Raji (cell line): ENCODE measurements around the gene NCBP2L.

Experiments used
- POLR2A ChIP-seq: IDR thresholded peaks from 2 replicates; pipeline ENCODE4 v1.6.1; 2011; ENCODE audit warnings: low read depth, low read length, control low read depth; ENCODE audit not compliant: insufficient read depth

The NCBP2L gene

DNA sequence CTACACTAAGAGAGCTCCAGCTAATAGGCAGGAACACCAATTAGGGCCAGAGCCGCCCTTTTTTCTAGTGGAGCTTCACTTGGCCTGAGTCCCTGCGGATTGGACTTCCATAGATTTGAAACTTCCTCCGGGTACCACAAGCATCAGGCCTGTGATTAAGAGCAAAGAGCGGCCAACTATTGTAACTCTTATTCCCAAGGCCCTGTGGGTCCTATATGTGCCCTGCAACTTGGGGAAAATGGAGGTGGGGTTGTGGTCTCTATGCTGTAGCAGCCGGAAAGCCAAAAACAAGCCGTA is at the start of gene NCBP2L:
TSS of gene NCBP2L (plus strand) at position 198 of the 297 bp plus-strand sequence. CDS start 16,488 bp downstream, outside the sequence.
- TF ChIP-seq POLR2A = no peak

- no peak for TF ChIP-seq POLR2A
These were observed 49.0 kb upstream of the NCBP2L start for GRCh38 chrX:107728371-107729099.

- TF ChIP-seq POLR2A = no peak
These were observed 47.8 kb upstream of the NCBP2L start for GRCh38 chrX:107729558-107730297.

DNA sequence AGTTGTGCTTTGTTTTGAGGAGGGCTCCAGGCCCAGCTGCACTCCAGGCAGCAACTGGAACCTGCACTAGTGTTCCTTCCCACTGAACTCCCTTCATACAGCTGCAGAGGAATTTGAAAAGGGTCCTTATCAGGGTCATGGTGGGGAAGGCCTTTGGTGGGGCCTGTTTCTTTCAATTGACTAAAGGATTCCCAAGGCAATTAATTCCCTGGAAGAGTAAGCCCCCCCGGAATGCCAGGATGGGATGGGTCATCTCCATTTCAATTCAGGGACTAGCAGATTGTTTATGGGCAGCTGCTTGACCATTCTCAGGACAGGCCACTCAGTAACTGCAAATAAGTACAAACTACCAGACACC is 47.3 kb upstream of the NCBP2L start:
- TF ChIP-seq POLR2A = no peak

DNA sequence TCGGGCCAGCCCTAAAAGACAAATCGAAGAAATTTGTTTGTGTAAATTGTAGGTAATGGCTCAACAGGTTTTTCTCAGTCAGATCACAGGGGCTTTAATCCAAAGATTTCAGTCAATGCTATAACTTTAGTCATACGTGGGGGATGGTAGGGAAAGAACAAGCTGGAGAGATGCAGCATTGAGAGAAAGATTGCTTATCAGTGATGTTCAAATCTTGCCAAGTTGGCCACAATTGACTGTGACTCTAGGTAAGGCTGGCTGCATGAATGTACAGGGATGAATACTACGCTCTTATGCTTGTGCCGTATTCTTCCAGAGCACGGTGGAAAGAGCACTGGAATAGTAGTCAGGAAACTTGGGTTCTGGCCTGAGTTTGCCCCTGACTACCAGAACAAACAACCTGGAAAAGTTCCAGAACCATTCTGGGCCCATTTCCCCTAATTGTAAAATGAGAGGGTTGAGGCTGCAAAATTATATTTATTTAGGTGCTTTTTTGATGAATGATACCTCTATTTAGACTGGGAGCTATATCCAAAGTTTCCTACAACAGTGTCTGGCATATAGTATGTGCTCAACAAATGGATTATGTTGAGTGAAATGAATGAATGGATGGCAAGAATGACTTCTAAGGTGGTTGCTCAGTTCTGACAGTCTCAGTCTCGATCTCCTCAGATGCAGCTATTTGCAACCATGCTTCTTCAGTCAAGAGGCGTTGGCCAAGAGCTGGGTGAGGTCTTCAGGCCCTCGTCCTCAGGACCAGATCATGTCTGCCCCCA is 46.4 kb upstream of the NCBP2L start:
- TF ChIP-seq POLR2A = no peak

GRCh38 chrX:107731831-107732502 is 45.6 kb upstream of the NCBP2L start:
- TF ChIP-seq POLR2A = no peak

GRCh38 chrX:107733686-107734085 is 43.8 kb upstream of the NCBP2L start:
- TF ChIP-seq POLR2A = no peak

- TF ChIP-seq POLR2A = no peak
These were observed 42.9 kb upstream of the NCBP2L start for GRCh38 chrX:107734646-107735045.

DNA sequence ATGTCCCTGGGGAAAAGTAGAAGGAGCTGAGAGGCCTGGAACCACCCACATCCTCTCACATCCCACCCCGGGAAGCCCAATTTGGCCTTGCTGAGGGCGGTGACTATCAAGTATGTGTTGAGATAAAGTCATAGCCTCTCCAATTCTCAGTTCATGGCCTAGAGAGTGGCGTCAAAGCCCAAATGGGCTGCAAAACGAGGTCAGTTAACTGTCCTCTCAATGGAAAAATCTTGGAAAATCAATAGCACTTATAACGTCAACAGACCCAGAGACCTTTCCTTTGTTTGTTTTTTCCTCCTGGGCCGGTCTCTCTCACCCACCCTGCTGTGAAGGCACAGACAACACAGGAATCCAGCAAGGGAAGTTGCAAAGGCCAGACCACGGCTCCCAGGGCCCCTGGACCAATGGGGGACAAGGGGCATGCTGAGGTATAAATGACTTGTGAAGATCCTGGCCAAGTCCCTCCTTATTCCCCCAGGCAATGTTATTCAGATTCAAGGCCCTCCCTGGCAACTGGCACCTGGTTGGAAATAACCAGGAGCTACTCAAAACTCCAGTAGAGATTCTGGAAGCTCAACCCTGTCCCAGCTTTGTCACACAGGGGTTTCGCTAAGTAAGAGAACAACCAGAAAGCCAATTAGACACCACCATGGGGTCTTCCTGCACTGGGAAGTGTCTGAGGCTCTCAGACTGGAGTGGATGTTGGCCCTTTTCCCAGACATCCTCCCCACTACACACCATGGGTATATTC is 40.6 kb upstream of the NCBP2L start:
- no peak for TF ChIP-seq POLR2A

- TF ChIP-seq POLR2A = no peak
These were observed 39.3 kb upstream of the NCBP2L start for GRCh38 chrX:107738272-107738671.

DNA sequence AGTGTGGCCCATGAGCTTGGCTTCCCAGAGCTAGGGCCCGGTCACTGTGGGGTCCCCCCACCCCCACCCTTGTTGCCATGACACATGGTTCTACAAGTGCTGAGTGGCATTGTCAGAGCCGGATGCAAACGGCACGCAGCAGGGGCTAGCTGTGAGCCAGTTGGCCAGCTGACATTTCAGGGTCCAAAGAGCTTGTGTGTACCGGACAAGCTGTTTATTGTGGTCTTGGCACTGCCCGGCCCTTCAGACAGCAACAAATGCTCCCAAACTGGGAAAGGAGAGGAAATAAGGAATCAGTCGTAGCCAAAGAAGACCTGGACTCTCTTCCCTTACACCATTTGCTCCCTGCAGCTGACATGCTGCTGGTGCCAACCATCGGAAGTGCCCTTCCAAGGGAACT is 38.8 kb upstream of the NCBP2L start:
- TF ChIP-seq POLR2A = no peak

DNA sequence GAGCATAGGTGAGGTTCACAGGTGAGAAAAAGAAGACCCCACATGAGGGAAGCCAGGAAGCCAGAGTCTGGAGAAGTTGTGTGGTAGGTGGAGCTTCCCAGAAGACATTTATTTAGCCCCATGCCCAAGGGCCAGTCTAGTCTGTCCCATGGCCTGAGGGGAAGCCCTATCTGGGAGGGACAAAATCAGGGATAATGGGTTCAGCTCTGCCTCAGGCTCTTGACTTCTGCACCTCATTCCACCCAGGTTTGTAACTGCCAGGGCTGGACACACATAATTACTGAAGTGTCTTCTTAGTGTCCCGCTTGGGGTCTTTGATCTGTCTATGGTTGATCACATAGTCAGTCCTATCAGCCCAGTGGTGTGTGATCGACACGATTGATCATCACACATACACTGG is 38.0 kb upstream of the NCBP2L start:
- no peak for TF ChIP-seq POLR2A

DNA sequence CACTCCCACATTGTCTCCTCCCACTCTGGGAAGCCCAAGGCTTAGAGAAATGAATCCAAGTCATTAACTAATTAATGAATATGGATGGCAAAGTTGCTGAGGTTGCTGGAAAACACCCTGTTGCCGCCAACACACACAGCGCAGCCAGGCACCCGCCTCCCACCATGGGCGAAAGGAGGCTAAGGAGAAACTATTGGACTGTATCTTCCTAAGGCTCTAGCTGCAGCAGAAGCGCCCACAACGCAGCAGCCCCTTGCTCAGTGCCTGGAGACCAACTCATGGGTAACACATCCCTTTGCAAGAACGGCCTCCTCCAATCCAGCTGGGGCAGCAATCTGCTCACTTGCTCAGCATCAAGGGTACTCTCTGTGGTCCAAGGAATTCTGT is 36.1 kb upstream of the NCBP2L start:
- TF ChIP-seq POLR2A = no peak

GRCh38 chrX:107742700-107743191 is 34.8 kb upstream of the NCBP2L start:
- TF ChIP-seq POLR2A = no peak

GRCh38 chrX:107743995-107744394 is 33.5 kb upstream of the NCBP2L start:
- TF ChIP-seq POLR2A = no peak
